ENCODE data around the gene YPEL1.
"Not testable (repeated sequence)": the region's sequence is repeated elsewhere in the genome, so short reads cannot be mapped to it uniquely, and the experiment has no call there.

The YPEL1 gene

DNA sequence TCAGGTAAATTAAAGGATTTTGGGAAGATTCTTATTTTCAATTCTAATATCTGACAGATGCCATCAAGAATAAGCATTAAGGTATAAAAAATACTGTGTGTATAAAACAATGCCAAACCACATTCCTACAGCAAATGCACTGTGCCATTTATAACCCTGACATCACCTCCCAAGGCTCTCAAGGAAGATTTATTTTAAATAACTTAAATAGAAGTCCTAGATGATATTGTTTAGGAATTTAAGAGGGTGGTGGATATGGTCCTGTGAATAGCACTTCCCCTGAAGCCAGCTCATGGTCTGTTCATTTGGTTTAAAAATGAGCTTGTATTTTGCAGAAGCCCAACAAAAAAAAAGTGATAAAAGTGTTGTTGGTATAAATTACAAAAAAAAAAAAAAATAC, 37.7 kb downstream of the YPEL1 start:
- DNase-seq, result no peak

DNA sequence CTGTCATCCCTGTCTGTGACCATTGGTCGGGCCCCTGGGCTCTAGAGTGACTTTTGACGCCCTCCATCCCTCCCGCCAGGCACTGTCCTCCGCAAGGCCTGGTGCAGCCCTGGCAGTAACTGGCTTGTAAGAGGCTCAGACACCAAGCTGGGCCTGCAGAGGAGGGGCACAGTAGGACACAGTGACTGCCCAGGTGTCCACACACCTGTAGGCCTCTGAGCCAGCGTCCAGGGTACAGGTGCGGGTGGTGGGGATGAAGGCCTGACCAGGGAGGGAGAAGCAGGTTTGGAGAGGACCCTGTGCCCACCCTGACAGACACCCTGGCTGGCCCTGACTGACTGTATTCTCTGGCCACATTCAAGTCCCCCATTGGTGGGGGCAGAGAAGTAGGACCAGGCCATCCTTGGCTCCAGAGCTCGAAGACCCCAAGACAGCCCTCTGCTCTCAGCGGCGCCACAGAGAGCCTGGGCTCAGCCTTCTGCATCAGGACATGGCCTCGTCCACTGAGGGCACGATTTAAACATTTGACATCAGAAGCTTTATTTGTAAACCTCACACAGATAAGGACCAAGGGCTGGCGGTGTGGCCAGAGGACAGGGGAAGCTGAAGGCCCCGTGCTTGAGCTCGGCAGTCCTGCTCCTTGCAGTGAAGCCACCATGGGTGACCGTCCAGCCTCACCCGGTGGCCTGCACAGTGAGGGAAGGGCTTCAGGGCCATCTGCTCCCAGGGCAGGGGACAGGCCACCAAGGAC, 38.4 kb downstream of the YPEL1 start:
- DNase-seq, result no peak

DNA sequence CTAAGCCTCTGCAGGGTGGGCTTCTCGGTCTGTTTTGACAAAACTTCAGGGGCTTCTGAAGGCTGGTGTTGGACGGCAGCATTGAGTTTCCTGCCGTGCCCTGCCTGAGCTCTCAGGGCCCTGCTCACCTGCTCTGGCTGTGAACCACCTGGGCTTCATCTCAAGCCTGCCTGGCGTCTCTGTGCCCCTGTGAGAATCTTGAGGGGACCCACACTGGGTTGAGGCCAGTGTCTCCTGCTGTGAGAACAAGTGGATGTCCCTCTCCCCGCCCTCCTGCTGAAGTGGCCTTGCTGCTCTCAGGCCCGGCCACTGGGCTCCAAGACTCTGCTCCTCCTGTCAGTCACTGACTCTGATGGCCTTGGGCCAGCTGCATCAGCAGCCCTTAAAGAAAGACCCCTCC, 39.5 kb downstream of the YPEL1 start:
- no peak for DNase-seq

DNA sequence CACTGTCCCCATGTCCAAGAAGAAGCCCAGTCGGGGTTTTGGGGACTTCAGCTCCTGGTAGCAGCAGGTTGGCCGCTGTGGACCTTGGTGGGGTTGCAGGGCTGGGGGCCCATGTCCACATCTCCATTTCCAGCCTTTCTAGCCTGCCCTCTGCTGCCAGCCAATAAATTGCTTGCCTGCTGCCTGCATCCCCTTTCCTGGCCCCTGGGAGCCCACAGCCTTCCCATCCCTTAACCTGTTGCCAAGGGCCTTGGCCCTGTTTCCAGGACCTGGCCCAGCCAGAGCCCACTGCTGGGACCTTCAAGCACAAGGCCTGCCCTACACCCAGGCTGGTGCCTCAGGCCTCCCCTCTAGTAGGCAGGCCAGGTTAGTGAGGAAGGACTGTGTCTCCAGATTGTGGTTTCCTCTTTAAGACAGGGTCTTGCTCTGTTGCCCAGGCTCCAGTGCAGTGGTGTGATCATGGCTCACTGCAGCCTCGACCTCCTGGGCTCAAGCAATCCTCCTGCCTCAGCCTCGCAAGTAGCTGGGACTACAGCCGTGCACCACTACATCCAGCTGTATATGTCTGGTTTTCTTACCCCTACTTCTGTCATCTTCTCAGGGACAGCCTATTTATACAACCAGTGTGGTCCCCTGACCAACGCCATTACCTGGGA, 40.0 kb downstream of the YPEL1 start:
- DNase-seq, result no peak

DNA sequence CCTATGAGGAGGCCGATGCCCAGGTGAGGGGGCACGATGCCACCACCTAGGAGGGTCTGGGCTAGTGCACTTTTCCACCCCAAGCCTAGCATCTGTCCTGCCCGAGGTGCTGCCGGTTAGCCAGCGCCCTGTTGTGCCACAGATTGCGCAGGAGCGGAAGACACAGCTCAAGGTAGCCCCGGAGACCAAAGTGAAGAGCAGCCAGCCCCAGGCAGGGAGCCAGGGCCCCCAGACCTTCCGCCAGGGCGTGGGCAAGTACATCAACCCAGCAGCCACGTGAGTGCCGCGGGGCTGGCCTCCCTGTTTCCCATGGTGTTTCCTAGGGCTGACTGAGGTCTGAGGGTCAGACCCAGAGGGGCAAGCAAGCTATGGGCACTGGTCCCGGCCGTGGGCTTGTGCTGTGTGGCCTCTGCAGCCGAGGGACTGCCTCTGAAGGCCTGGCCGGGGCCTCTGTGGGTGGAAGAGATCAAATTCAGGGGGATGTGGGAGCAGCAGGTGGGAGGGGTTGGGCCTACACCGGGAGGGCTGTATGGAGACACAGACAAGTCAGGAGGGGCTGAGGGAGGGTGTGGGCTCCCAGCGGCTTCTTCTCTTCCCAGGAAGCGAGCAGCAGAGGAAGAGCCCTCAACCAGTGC, 40.7 kb downstream of the YPEL1 start:
- no peak for DNase-seq

DNA sequence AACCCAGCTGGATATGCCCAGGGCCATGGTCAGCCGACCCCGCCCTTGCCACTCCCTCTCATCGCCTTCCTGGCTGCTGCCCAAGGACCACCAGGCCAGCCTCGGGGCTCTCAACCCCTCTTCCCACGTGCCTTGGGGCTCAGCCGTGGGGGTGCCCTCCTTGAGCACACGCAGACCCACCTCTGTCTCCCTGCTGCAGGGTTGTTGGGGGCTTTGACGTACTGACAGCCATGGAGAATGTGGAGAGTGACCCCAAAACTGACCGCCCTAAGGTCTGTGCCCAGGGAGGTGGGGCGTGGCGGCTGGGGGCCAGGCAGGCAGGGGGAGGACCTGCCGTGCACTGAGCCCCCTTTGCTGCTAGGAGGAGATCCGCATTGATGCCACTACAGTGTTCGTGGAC, 41.2 kb downstream of the YPEL1 start:
- DNase-seq, result no peak

DNA sequence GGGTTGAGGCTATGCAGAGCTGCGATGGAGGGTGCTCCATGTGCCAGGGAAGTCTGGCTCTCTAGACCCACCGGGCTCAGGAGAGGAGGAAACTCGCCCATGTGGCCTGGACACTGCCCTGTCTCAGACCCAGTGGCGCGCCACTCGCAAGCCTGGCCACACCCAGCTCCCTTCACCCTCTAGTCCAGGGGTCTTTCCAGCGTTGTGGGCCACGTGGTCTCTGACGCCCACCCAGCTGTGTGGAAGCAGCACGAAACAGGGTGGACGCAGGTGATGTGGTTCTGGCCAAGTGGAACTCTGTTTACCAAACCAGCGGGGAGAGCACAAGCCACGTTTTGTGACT, 41.6 kb downstream of the YPEL1 start:
- DNase-seq, result no peak

DNA sequence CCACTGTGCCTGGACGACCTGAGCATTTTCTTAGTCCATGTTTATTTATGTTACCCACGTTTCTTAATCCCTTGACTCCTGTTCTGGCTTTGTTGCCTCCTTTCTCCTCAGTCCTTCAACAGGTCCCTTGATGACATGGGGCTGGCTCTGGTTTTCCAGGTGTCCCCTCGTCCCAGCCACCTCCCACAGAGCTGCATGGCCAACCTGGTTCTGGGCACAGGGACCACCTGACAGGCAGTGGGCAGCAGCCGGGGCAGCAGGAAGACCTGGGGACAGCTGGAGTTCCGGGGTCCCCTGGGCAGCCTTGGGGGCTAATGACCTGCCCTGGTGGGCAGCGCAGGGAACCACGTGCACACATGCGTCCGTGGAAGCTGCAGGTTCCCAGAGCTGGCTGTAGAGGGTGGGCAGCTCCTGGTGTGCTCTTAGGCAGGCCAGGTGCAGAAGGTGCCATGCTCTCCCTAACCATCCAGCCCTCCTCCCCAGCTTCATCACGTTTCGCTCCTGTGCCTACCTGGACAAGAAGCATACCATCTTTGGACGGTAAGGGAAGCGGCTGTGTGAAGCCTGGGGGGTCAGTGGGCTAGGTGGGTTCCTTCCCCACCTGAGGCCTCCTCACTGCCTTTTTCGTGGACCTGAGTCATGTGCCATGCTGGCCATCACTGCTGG, 42.1 kb downstream of the YPEL1 start:
- DNase-seq, result no peak

DNA sequence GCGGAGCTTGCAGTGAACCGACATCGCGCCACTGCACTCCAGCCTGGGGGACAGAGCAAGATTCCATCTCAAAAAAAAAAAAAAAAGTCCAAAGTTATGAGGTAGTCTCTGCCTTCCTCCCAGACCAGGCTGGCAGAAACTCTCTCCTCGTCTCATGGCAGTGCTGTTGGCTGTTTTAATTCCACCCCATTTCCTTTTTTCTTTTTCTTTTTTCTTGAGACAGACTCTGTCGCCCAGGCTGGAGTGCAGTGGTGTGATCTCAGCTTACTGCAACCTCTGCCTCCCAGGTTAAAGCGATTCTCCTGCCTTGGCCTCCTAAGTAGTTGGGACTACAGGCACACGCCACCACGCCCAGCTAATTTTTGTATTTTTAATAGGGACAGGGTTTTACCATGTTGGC, 42.7 kb downstream of the YPEL1 start:
- DNase-seq, result not testable (repeated sequence)

DNA sequence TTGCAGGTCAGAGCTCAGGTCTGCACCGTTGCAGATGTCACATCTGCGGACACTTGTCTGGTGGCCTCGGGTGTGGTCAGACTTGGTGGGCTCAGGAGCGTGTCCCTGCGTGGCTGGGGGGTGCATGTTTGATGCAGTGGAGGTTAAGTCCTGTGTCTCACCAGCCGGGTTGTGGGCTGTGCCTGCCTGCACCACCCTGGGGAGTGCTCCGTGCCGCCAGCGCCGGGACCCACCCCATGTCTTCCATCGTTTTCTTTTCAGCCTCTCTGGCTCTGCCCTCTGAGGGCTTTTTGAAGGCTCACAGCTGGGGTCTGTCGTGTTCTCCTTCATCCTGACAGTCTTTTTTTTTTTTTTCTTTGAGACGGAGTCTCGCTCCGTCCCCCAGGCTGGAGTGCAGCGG, 43.8 kb downstream of the YPEL1 start:
- DNase-seq, result no peak

DNA sequence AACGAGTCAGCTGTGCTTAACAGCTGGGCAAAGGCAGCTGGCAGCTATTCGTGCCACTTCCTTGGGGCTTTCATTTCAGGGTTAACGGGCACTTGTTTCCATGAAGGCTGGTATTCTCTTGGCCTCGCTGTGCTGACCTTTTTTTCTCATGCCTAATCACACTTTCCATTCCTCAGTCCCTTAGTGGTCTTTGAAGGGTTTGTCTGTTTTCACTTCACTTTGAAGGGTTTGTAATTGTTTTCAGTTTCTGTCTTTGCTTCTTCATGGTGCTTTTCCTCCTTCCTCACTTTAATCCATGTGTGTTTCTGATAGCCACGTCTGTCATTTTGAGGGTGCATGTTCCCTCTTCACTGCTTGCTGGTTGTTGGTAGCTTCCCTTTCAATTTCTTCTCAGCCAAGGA, 45.2 kb downstream of the YPEL1 start:
- DNase-seq, result no peak

DNA sequence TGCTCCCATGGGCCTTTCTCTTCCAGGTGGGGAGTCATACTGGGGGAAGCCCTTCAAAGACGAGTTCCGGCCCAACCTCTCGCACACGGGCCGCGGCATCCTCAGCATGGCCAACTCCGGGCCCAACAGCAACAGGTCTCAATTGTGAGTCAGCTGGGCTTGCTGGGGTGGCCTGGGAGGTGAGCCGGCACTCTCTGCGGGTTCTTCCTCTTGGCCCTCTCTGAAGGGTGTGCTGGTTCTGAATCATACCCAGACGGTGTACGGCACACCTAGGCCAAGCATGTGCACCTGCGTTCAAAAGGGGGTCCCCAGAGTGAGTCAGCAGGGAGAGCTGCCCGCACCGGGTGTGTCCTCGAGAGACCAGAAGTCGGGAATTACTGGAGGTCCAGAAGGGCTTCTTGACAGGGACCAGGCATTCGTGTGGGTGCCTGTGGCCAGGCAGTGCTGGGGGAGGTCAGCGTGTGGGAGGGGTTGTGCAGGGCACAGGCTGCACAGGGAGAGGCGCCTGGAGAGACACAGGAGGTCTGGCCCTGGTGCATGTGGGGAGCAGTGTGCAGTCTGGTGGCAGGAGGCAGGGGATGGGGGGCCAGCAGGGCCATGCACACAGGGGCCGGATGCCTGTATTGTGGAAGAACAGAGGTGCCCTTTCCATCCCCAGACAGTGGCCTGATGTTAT, 46.8 kb downstream of the YPEL1 start:
- DNase-seq, result no peak

DNA sequence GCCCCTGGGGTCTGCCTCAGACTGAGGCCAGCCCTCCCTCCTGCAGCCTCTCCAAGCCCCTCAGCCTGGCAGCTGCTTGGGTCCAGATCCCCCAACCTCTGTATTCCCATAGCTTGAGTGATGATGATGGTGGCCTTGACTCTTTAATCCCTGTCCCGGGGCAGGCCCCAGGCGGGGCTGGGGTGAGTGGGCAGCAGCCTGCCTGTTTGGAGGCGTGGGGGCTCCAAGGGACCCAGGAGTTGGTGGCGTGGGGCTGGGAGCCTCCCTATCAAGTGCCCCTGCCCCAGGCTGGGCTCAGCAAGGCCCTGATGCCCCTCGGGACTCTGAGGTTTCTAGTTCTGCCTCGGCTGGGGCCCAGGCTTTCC, 47.3 kb downstream of the YPEL1 start:
- DNase-seq, result no peak

DNA sequence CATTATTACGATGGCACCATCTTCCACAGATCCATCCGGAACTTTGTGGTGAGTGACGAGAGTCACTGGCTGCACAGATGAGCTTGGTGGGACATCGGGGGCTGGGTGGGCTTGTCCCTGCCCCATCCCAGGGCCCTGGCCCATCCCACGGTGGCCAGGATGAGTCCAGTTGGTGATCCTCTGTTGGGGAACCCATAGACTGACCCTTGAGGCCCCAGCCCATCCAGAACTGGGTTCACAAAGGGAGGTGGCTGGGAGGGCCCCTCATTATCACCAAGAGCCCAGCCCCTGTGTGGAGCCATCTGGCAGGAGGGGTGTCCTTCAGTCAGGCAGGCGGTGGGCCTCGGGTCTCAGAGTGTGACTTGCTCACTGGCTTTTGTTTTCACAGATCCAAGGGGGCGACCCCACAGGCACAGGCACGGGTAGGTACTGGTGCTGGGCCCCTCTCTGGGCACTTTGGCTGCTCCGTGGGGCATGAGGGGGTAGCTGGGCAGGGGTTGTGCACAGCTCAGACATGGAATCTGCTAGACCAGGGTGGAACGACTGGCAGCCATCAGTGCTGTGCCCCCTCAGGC, 47.8 kb downstream of the YPEL1 start:
- no peak for DNase-seq

DNA sequence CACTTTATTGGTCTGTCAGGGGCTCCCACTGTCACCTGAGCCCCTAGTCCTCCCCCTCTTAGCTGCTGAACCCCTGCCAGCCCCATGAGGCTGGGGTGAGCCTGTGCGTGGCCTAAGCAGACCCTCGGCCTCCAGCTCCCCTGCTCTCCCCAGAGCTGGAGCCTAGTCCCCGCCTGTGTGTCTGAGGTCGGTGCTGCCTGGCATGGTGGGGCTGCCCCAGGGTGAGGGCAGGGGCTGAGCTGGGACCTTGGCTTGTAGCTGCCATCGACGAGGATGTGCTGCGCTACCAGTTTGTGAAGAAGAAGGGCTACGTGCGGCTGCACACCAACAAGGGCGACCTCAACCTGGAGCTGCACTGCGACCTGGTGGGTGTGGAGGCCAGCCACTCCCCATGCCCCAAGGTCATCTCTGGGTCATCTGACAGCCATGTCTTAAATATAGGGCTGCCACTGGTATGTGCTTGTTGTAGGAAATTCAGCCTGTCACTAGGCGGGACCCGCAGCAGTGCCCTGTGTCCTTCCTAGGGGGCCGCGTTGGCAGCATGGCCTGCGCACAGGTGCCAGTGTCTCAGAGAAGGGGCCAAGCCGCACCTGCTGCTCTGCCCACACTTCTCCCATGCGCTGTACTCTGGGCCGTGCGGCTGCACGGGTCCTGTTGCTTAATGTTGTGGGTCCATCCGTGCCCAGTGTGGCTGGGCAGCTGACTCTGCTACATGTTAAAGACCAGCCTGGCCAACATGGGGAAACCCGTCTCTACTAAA, 48.8 kb downstream of the YPEL1 start:
- DNase-seq, result no peak

DNA sequence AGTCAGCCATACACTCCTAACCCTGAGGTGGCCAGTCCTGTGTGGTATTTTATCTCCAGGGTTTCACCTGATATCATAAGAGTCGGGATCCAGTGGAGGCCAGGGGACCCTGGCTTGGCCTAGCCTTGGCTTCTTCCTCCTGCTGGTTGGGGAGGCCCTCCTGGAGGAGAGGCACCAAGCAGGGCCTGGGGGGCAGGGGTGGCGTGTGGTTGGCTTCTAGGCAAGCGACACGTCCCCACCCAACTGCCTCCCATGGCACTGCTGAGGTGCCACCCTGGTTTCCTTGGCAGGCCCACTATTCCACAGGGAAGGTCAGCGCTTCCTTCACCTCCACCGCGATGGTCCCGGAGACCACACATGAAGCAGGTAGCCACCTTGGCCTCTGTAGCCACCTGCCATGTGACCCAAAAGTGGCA, 49.4 kb downstream of the YPEL1 start:
- DNase-seq, result no peak

DNA sequence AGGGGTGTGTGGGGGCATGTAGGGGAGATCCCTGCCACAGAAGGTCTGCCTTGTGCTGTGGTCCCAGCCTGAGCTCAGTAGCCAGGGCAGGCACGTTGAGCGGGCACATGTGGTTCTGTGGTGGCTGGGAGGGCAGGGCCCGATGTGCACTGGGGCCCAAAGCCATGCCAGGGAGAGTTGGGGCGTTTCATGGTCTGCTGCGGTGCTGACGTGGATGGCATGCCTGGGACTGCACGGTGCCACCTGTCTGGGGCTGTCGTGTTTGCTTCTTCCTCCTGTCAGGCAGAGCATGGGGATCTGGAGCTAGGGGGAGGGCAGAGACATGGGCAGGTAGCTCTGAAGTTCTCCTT, 50.5 kb downstream of the YPEL1 start:
- no peak for DNase-seq

DNA sequence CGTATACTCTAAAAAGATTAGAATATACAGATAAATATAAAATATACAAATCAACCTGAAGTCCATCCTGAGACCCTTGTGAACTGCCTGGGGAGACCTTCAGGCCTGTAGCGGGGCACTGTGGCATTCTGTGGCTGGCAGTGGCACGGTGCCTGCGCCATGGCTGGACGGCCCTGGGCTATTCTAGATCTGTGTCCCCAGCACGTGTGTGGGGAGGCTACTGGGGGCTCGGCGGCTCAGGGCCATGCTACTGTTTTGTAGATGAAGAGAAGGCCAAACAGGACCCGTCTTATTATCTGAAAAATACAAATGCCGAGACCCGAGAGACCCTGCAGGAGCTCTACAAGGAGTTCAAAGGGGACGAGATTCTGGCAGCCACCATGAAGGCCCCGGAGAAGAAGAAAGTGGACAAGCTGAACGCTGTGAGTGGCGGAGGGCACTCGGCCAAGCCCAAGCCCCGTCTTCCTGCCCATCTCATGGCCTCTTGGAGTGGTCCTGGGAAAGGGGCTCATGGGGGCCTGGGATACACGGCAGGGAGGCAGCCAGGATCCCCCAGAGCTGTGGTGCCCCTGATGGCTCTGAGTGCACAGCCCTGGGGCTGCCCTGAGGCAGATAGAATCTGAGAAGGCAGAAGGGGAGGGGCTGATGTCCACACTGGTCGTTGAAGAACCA, 51.0 kb downstream of the YPEL1 start:
- DNase-seq, result no peak

DNA sequence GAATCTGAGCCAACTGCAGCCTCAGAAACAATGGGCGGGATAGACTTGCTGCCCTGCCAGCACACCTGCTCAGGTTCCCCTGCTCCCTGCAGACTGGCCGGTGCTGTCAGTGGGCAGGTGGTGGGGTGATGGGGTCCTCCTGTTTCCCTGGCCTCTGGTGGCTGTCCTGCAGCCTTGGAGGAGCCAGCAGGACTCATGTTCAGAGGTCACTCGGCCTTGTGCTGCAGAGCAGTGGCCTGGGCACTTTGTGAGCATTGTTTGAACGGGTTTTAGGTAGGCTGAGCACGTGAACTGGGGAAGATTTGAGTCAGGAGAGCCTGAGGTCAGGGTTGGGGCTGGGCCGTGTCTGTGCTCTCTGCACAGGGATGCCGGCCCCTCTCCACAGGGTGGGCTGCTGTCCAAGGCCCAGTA, 52.2 kb downstream of the YPEL1 start:
- DNase-seq, result no peak

DNA sequence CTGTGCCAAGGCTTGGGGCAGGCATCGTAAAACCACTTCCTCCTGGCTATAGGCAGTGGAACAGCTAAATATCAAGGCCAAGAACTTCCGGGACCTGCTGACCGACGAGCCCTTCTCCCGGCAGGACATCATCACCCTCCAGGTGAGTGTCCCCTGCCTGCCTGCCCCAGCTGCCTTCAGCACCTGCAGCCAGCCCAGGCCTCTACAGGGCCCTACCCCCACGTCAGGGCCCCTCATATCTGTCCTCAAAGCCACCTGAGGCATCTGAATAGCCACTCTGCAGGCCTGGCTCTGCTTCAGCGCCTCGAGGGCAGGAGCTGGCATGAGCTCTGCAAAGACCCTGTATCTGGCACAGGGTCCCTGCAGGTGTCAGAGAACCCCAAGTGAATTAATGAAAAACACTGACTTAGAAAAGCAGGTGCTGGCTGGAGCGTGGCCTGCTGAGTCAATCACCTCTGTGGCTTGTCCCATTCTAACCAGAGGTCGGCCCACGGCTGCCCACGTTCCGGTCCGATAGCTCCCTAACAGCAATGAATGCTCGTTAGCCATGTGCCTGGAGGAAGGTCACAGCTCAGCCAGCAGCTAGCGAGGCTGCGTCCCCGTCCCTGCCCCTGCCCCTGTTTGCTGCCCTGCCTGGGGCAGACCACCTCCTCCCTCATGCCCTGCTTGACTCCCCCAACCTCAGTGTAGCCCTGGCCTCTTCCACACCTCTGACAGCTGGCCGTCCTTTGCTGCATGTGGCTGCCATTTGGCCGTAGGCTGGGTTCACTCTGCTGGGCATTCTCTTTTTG, 53.0 kb downstream of the YPEL1 start:
- DNase-seq, result no peak

Data from CD4-positive, alpha-beta T cell treated with Interleukin-10 for 1 hour (primary cell).